ENCODE results near the gene ZNF207. TPM values are rescaled to one million over a fixed set of nuclear protein-coding genes. Genes with fewer than 3 reads are reported as not detected.

Gene ZNF207
- total and polyA plus RNA-seq, 2 donors (not counting 1 experiment from before 2014, with no cell fraction given), result 135 to 314 TPM

GRCh38 chr17:32341857-32342602 is 7.9 kb upstream of the ZNF207 start, which contains the start of gene C17orf75:
TSS of gene C17orf75 (minus strand) at chr17:32342173. CDS start at chr17:32342139, 34 bp downstream.
- H3K9ac ChIP-seq (ENCODE audit: low read length), result peak within 1 kb of the TSS; percentile 82
- intact Hi-C loops (cut with micrococcal nuclease), result loop anchor here (1.0 kb wide), 2 partner anchors 8 to 23 kb away; partner anchors contain the start of gene ZNF207
- H3K4me1 ChIP-seq (ENCODE audit: control insufficient read depth in 2 of 2, insufficient read depth in 2 of 2, low read length in 2 of 2), result peaks cover 16 to 18% of the 10 kb centered on the region in 2 donors
- TF ChIP-seq EZH2 (IDR thresholded peaks at IDR 0.05; ENCODE audit: borderline replicate concordance, insufficient read depth, low read depth, low read length, poor library complexity, severe bottlenecking) (no peak), CTCF (IDR thresholded peaks at IDR 0.05) (no peak)
- POLR2A ChIA-PET, result interaction anchor here (1.0 to 1.3 kb wide), 2 partner anchors 9 to 23 kb away, joined by 4 to 6 read pairs; no protein-coding TSS in a partner anchor
- CTCF ChIA-PET, result no interaction called here
- H3K27ac Mint-ChIP-seq, result peak within 1 kb of the TSS; percentile 97
- H3K36me3 ChIP-seq (replicated peaks in 1 of 2; ENCODE audit: control extremely low read depth in 1 of 2, control insufficient read depth in 1 of 2, extremely low read depth in 1 of 2, insufficient read depth in 2 of 2, low read length in 1 of 2), result peaks cover 0 to 8% of the 10 kb centered on the region in 2 experiments
- H3K79me2 ChIP-seq (ENCODE audit: control insufficient read depth, insufficient read depth, low read length), result no peaks in the 10 kb centered on the region
- H3K27ac ChIP-seq (ENCODE audit: low read length in 2 of 2), result peak within 1 kb of the TSS; percentile 71 to 90
- no peaks in the 10 kb centered on the region for H3K9me3 ChIP-seq (ENCODE audit: control extremely low read depth in 1 of 3, control insufficient read depth in 2 of 3, insufficient read depth in 1 of 3, low read length in 2 of 3)
- DNase-seq (peak; percentile 86), ATAC-seq (ENCODE audit: low read depth) (peak; percentile 85)
- H3K27me3 ChIP-seq (replicated peaks in 1 of 4; ENCODE audit: control extremely low read depth in 1 of 4, control insufficient read depth in 3 of 4, insufficient read depth in 4 of 4, low read length in 3 of 4), result no peaks in the 10 kb centered on the region
- WGBS (ENCODE audit: insufficient coverage), result 0% methylated on average over 28 of the region's 47 CpGs
- H3K4me3 Mint-ChIP-seq, result peak within 1 kb of the TSS; percentile 96
- peak within 1 kb of the TSS; percentile 57 to 73 (median 68) for H3K4me3 ChIP-seq (ENCODE audit: control extremely low read depth in 1 of 5, extremely low read depth in 1 of 5, insufficient read depth in 1 of 5, low read depth in 2 of 5, low read length in 4 of 5)
- H3K4me2 ChIP-seq (replicated peaks; ENCODE audit: low read depth, low read length, poor library complexity, severe bottlenecking), result peak within 1 kb of the TSS; percentile 97
- H3K4me1 Mint-ChIP-seq, result peaks cover 25% of the 10 kb centered on the region
- H2AFZ ChIP-seq (ENCODE audit: insufficient read depth, low read depth, low read length, poor library complexity, severe bottlenecking), result peak within 1 kb of the TSS; percentile 99
- H3K9me3 Mint-ChIP-seq (ENCODE audit: insufficient read depth), result no peaks in the 10 kb centered on the region
- no peaks in the 10 kb centered on the region for H4K20me1 ChIP-seq (ENCODE audit: control insufficient read depth, insufficient read depth, low read length, poor library complexity, severe bottlenecking)
- H3K27me3 Mint-ChIP-seq, result no peaks in the 10 kb centered on the region

Data from B cell (primary cell).